NCI-H2171 treated with DMSO at 0.1 percent for 48 hours (cell line): Measurements from ENCODE around the gene SKIDA1.

Experiments used
- DNase-seq: peaks from one replicate; lab custom pipeline; 2025; lab: John Stamatoyannopoulos, UW

SKIDA1 gene

DNA sequence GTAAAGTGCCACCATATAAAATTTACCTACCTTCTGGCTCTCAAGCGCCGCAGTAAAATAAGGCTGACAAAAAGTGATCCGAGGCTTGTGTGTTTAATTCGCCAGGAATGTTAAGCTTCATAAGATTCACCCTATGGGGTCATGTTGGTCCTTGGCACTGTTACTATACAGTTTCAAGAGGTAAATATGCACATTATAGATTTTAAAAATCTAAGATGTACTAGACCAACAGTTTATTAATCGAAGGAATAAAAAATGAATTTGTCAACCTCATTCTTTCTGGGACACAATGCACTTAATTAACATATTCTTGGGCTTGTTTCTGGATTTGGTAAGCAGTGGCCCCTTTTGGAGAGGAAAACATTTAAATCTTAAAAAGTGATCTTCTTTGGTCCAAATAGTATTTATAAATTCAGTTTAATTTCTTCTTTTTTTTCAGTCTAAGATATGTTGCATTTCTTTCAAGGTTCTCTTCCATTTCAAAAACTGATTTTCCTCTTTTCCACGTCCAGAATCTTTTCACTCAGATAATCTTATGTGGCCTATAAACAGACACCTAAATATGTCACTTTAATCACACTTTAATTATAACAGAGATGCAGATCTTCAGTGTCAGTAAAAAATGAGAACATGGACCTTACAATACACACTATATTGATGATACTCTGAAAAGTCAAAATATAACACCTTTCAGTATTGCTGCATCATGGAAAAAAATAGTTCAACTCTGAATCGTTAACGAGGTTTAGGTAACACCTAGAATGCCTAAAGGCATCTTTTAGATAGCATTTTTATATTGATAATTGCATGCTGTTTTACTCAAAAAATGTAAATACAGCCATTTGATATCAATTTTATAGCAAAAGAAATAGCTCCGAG lies 3.8 kb upstream of the SKIDA1 start:
- peak; percentile 37 for DNase-seq

DNA sequence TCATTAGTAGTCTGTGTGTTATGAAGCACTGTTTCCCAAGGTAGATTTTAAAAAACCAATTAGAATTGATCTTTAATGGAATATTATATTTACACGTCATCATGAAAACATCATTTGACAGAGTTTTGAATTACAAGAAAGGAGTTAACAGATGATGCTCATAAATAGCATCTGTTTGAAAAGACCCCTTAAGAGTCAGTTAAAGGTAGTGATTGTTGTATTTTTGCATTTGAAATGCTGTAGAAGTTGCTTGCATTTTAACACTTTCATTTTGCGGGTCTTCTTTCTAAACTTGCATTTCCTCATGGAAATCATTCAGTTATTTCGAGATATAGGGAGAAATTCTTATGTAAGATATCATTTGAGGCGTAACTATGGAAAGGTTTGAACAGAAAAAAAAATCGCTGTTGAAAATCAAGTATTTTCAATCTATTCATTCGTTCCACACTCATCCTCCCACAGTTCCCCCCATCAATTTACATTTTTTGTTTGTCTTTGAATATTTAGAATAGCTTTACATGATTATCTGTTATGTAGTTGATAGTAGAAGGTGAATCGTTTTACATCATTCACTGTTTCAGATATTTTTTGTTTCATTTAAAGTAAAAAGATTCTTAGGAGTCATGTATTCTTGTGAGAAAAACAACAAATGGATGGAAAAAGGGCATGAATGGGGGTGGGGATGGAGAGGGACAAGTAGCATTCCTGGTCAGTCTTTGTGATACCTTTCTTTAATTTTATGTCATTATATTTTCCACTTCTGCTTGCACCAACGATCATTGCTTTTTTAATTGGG lies 3.0 kb upstream of the SKIDA1 start:
- peak; percentile 68 for DNase-seq

DNA sequence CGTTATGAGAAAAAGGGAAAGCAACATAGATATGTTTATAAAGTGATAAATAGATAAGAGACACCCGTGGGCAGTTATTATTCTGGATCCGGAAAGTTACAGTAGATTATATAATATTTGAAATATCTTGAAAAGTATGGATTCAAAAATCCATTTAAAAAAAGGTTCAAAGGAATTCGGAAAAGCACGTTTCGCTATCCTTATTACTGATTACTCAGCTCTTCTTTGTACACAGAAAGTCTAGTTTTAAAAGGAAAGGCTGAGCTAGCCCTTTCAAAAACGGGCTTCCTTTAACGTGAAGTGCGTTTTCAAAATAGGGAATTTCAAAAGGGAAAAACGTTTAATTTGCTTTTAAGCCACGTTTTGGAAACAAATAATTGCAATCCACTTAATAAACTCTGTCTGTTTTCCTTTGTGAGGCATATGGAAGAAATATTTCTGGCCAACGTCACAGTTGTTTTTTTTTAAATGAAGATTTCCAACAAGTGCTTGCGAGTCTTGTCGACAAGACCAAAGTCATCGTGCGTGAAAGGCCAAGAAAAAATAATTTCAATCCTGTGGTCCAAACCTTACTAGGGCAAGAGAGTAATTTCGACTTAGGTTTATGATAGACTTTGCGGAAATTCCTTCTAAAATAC lies 2.2 kb upstream of the SKIDA1 start:
- peak; percentile 68 for DNase-seq

DNA sequence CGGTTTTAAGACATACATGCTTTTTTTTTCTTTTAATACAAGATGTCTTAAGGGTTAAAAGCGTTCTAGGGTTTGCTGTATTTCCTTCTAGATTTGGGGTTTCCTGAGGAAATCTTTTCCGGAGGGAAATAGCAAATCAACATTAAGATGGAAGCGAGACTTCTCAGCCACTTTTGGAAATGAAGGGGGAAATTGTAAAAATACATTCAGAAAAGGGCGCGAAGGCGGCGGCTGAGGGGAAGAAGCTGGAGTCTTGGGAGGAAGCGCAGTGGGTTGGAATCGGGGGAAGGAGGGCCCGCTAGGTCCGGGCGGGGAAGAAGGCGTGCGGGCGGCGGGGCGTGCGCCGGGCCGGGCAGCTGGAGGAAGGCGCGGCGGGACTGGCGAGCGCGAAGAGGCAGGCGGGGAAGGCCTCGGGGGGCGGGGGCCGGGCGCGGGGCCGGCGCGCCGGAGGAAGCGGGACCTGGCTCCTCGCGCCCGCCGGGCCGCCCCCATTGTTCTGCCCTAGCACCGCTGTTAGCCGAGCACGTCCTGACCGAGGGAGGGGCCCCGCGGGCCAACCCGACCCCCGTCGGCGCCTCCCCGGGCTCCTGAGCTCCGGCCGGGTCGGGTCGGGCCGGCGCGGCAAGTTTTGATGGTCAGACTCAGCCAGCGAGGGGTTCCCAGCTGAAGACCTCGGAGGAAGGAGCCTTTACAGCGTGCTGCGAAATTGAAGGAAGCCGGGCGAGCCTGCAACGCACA lies 1.5 kb upstream of the SKIDA1 start:
- DNase-seq: peak; percentile 52

DNA sequence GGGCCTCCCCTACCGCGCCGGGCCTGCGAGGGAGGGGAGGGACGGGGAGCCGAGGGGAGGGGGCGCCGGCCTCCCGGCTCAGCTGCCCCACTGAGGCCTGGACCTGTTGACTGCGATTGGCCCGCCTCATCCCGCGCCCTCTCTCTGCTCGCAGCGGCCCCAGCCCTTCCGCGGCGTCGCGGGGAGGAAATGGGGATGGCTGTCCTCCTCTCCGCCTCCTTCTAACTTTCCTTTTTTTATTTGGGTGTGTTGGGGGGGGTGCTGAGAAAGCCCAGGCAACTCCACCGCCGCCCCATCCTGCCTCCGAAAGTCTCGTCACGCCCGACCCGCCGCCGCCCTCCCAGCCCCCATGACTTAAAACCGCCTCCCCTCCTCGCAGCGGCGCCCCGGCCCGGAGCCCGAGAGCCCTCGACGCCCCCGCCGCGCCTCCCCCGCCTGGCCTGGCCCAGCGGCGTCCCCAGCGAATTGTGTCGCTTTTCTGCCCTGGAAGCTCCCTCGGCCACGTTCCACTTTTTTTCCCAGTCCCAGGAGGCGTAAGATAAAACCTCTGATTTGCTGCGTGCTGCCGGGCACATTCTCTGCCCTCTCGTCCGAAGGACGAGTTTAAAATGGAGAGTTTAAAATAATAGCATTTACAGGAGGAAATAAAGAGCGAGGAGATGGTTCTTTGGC lies 842 bp upstream of the SKIDA1 start:
- peak; percentile 78 for DNase-seq

DNA sequence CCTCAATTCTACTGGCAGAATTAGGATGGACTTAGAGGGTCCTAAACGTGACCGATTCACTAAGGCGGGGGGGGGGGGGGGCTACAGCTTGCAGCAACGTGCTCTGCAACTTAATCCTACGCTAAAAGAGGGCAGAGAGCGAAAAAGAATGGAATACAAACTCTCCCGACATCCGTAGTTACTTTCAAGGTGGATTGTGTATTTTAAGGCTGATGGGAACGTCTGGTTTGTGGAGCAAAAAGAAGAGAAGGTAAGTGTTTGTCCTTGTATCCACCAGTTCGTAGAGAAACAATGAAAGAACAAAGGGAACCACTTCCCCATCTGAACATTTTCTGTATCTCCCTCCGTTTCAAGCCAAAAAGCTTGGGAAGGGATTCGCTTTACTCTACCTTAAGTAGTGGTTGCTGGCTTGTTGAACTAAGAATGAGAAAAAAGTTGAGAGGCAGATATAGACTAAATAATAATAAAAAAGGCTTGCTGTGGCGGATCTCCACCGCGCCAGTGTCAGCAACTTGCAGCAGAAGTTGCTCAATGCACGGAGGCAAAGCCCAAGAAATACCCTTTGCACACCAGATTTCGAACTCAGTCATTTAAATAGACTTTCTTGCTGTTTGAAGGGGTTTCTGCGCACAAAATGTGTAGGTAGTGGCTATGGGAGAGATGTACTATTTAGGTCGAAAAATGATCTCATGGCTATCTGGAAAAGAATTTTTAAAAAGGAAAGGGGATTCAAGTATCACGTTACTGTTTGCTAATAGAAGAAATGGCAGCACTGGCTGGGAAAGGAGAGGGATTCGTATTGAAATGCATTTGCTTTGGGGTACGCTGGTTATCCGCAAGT lies 736 bp downstream of the SKIDA1 start:
- peak; percentile 47 for DNase-seq

DNA sequence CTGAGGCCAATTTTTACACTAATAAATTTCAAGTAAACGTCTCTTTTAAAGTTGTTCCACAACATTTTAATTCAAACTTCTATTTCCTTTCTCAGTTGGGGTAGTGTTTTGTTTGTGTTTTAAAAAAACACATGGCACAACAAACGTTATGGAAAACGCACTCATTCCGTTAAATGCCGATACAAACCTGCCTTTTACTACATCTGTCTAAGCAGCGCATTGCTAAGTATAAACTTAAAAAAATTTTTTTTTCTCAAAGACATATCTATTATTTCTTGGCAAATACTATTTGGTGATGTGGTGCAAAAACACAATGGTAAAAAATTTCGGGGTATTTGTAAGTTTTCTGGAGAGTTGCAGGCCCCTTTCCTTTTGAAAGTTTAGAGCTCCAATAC lies 1.4 kb downstream of the SKIDA1 start:
- DNase-seq: peak; percentile 34

DNA sequence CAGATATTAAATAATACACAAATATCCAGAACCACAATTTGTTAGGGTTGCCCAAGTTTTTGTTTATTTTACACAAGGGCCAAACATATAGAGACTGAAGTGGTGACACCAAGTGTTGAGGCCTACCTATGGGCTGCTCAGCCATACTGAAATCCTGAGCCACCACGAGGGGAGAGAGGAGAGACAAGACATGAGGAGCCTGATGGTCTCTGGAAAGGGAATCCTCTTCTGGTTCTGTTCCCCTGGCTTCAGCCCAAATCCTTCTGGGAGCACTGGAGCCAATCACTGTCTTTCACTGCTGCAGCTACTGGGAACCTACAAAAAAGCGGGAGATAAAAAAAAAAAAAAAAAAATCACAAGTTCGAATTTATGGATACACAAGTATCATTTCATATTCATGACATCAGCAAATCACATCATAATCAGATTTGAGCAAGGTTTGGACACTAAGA lies 1.9 kb downstream of the SKIDA1 start:
- DNase-seq: peak; percentile 79

DNA sequence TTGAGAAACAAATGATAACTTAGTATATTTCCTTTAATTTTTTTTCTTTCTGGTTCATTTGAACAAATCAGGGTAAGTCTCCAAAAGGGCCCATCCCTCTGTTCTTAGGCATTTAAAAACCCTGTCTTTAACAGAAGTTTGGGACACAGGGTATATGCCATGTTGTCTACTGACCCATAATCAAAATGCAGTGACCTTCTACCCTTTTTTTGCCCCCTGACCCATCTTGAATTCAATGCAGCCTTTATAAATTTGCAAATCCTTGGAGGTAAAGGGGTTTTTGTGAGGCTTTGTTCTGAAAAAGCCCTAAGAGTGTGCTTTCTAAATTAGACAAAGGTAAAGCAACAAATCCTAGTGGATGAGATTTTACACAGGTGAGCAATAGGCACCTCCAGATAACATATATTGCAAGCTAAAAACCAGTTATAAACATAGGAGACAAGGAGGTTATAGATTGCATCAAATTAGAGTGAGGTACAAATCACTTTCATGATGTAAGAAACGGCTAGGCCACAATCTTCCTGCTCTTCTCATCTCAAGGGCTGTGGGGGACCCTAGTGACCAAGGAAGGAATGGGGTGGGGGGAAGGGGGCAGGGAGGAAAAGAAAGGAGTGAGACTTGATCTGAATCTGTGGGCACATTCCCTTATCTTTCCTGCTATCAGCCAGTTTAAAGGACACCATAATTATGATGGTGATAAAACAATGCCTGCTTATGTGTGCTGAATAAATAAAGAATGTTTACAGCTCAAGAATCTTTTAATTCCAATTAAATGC lies 2.7 kb downstream of the SKIDA1 start:
- no peak for DNase-seq

DNA sequence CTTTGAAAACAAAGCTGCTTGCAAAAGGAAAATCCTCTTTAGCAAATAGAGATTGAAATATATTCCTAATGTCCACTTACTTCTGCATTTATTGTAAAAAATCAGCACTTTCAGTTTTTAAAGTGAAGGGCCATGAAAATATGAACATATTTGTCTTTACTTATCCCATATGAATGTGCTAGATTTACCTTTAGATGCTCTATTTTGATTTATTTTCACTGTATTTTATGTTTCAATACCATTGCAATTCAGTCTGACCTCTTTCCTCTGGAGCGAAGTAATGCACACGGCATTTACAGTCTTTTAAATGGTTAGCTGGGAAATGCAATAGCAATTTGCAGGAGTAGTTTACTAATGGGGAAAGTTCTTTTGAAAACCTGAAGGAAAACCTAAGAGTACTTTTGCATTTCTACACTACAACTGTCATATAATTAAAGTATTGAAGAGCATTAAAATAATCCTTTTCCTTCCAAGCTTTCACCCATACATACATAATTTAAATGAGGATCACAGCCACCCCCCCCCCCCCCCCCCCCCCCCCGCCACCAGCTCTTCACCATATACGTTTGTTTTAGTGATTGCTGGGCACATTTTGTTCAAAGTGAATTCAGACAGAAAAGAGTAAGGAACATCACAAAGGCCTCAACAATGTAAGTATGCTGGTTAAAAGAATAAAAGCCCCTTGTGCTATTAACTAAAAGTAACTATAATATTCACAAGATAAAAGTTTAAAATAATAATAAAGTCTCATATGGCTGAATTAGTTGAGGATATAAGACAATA lies 3.5 kb downstream of the SKIDA1 start:
- no peak for DNase-seq

DNA sequence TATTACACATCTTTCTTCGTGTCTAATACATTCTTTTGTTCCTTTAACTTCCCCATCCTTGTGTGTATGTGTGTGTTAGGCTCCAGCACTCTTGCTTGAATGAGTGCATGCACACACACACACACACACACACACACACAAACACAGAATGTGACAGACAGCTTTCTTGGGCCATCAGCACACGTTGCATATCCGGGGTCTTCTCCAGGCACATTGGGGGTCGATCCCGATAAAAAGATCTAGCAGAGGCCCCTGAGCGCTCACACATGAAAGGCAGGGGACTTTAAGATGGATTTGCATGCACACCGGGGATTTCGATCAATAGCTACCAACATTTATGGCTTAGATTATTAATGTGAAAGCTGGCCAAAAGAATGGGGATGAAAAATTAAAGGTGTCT lies 4.5 kb downstream of the SKIDA1 start:
- no peak for DNase-seq

DNA sequence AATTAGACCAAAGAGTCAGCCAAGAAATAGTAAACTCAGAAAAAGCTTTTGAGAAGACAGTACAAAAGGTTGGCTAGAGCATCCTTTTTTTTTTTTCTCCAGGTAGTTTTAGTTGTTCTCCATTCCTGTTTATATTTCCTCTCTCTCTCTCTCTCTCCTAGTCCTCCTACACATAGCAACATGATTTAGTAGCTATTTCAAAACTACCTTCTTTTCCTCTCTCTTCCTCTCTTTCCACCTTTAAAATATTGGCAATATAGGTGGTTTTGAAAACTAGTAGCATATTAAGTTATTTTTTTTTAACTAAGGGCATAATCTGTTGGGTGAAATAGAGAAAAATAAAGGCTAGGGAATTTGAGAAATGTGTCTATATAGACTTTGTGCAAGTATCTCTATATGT lies 5.0 kb downstream of the SKIDA1 start:
- no peak for DNase-seq

DNA sequence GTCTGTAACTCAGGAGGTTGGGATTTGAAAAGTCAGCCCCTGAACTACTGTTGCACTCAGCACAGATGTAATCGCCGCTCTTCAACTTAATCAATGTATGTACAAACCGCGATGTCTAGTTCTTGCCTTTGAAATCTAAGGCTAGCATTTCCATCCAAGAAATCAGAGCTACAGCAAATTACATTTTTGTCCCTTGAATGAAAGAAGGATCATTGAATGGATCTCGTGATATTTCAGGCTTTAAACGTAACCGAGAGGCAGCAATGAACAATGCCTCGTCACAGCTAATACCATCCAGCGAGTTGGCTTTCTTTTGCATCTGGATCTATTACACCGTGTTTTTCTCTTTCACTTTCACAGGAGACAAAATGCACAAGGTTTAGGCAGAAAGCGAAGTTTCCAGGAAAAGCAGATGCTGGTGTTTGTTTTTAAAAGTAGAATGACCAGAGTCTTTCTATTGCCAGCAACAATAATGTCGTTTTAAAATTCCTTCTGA lies 5.5 kb downstream of the SKIDA1 start:
- DNase-seq: no peak

DNA sequence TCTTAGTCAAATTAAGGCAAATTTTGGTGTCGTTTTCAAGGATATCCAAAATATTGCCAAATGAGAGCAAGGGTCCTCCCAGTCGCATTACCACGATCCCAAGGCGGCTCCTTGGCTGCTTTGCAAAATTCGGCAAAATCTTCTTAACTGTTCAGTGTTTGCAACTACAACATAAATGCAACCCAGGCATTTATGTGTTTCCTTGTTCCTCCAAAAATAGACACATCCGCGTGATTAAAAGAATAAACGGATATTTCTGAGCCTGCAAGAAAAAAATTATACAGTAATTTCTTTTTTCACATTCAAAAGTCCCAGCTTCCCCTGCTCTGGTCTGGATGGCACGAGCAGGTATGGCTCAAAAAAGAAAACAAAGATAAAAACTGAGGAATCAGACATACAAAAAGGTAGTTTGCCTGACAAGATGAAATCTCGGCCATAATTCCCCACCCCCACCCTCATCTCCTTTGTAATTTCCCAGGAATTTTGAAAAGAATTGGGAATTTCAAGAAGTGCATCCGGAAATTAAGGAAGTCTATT lies 6.0 kb downstream of the SKIDA1 start:
- DNase-seq: no peak

DNA sequence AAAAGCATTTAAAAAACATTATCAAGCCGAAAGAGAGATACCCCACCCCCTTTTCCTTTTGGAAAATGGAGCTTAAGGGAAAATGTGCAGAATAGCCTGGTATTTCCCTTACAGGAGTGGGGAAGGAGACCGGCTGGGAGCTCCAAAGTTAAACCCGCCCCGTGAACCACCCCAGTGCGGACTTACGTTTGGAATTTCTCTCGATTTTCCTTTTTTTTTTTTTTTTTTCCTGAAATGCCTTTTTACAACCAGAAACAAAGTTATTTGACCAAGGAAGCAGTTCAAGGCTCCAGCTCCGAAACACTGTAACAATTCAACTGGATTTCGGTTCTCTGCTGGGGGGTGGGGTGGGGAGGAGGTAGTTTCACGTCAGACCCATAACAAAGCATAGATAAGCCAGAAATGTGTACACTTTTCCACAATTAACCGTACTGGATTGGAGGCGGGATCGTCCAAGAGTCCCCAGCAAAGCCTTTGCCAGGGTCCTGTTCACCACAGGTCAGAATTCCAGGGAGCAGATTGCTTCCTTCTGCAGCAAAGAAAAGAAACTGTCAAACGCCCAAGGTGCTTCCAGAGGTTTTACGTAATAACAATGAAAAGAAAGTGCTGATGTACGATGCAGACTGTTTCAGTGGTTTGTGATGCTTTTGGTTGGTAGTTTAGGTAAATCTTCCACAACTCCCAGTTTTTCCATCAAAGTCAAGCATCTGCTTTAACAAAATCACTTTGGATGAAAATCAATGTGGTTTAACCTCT lies 6.7 kb downstream of the SKIDA1 start:
- no peak for DNase-seq

DNA sequence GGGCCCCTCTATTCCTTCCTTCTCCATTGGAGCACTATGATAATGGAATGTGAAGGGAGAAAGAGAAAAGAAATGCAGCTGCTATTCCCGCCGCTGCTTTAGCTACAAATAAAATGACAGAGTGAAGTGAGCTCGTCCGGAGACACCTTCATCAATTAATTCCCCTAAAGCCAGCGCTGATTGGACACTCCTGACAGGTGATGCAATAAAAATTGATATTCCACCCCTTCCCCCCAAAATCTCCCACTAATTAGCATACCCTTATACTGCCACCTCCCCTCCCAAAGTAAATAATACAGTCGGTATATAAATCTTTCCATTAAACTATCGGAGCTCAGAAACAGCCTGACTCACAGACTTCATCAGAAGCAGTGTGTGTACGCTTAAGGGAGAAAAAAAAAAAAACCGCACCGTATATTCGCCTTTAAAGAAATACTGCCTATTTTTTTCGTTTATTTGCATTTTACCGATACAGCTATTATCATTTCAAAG lies 7.3 kb downstream of the SKIDA1 start:
- peak; percentile 59 for DNase-seq
